SK-N-SH (cell line): ENCODE results near the gene RGS7. TPM values are rescaled to one million over a fixed set of nuclear protein-coding genes. Genes with fewer than 3 reads are reported as not detected.

Experiments
- CTCF ChIA-PET: fragments of 300-600, 350-600 bp; formaldehyde crosslinking; extraction: SDS; loops from one replicate; lab custom pipeline; 2021; lab: Yijun Ruan, JAX
- POLR2A ChIA-PET: fragments of 350-600 bp; sonication (Branson Sonifier 250); formaldehyde crosslinking; extraction: SDS; loops from one replicate; lab custom pipeline; 2020; ENCODE audit warnings: antibody characterized with exemption, inconsistent platforms; lab: Yijun Ruan, JAX
- DNase-seq: peaks from one replicate; pipeline ENCODE4 v3.0.0; 2012
- H2AFZ ChIP-seq: fragments of 200-600 bp; sonication (generic); 2 replicates; pipeline ENCODE4 v1.8.1; 2016; ENCODE audit warnings: antibody characterized with exemption, mild to moderate bottlenecking, low read depth
- H3F3A ChIP-seq: fragments of 200-600 bp; sonication (generic); replicated peaks from 2 replicates; pipeline ENCODE3; 2016; ENCODE audit warnings: antibody characterized with exemption, mild to moderate bottlenecking; ENCODE audit not compliant: insufficient read depth
- H3K27ac ChIP-seq, 2 experiments: fragments of 200-500 bp in 1 of 2; fragments of 200-600 bp in 1 of 2; sonication (Bioruptor generic) in 1 of 2; sonication (generic), shearing (Covaris generic) in 1 of 2; 2 replicates each; pipeline versions ENCODE4 v1.5.1 to v1.6.1; 2014 to 2016; ENCODE audit warnings: low read depth in 2 of 2, inconsistent platforms in 1 of 2, low read length in 1 of 2, mild to moderate bottlenecking in 1 of 2, mixed read lengths in 1 of 2
- H3K27me3 ChIP-seq: fragments of 200-600 bp; sonication (generic), shearing (Covaris generic); 2 replicates; pipeline ENCODE4 v1.6.1; 2016; ENCODE audit warnings: mixed run types; ENCODE audit not compliant: insufficient read depth
- H3K36me3 ChIP-seq, 2 experiments: fragments of 200-500 bp in 1 of 2; fragments of 200-600 bp in 1 of 2; sonication (Bioruptor generic) in 1 of 2; sonication (generic) in 1 of 2; replicated peaks in 1 of 2; 2 replicates each; pipeline versions ENCODE3 to v1.5.1; 2014 to 2016; ENCODE audit warnings: low read length in 1 of 2, mild to moderate bottlenecking in 1 of 2; ENCODE audit not compliant: insufficient read depth in 2 of 2, control insufficient read depth in 1 of 2
- H3K4me1 ChIP-seq, 2 experiments: fragments of 200-500 bp in 1 of 2; fragments of 200-600 bp in 1 of 2; sonication (Bioruptor generic) in 1 of 2; sonication (generic), shearing (Covaris generic) in 1 of 2; 2 replicates each; pipeline versions ENCODE4 v1.5.1 to v1.6.1; 2014 to 2016; ENCODE audit warnings: low read depth in 1 of 2, low read length in 1 of 2, mixed run types in 1 of 2; ENCODE audit not compliant: insufficient read depth in 2 of 2, control insufficient read depth in 1 of 2
- H3K4me2 ChIP-seq: fragments of 200-600 bp; sonication (generic), shearing (Covaris generic); 2 replicates; pipeline ENCODE4 v1.6.1; 2017; ENCODE audit warnings: mixed run types
- H3K4me3 ChIP-seq, 2 experiments: fragments of 200-500 bp in 1 of 2; fragments of 200-600 bp in 1 of 2; sonication (Bioruptor generic) in 1 of 2; sonication (generic), shearing (Covaris generic) in 1 of 2; 2 replicates each; pipeline versions ENCODE4 v1.5.1 to v1.8.1; 2014 to 2016; ENCODE audit warnings: low read depth in 2 of 2, inconsistent platforms in 1 of 2, low read length in 1 of 2, mild to moderate bottlenecking in 1 of 2, mixed read lengths in 1 of 2, moderate library complexity in 1 of 2
- H3K79me2 ChIP-seq: fragments of 200-600 bp; sonication (generic); 2 replicates; pipeline ENCODE4 v1.8.1; 2017; ENCODE audit warnings: mild to moderate bottlenecking; ENCODE audit not compliant: insufficient read depth
- H3K9ac ChIP-seq: fragments of 200-600 bp; sonication (generic); 2 replicates; pipeline ENCODE4 v1.6.1; 2017; ENCODE audit warnings: mixed run types
- H3K9me2 ChIP-seq: fragments of 200-600 bp; sonication (generic); 2 replicates; pipeline ENCODE4 v1.6.1; 2017; ENCODE audit warnings: mixed run types
- H3K9me3 ChIP-seq: fragments of 200-600 bp; sonication (generic); 2 replicates; pipeline ENCODE4 v1.6.1; 2017; ENCODE audit warnings: mixed run types, mild to moderate bottlenecking, moderate library complexity
- H4K20me1 ChIP-seq: fragments of 200-600 bp; sonication (generic); 2 replicates; pipeline ENCODE4 v1.6.1; 2017; ENCODE audit warnings: mild to moderate bottlenecking, mixed run types; ENCODE audit not compliant: insufficient read depth
- EP300 ChIP-seq, 2 experiments: IDR thresholded peaks; 2 replicates each; pipeline versions ENCODE4 v1.4.0 to v1.6.1; 2012; ENCODE audit warnings: borderline replicate concordance in 1 of 2, low read depth in 1 of 2, low read length in 1 of 2
- EZH2phosphoT487 ChIP-seq: fragments of 200-600 bp; sonication (generic); IDR thresholded peaks from 2 replicates; pipeline ENCODE4 v1.6.1; 2017; ENCODE audit warnings: low read depth, mixed run types, mild to moderate bottlenecking, antibody characterized with exemption, moderate library complexity, borderline replicate concordance
- FOXJ3 ChIP-seq: sonication (generic); formaldehyde crosslinking; IDR thresholded peaks from 2 replicates; pipeline ENCODE4 v1.5.1; 2020; ENCODE audit warnings: mild to moderate bottlenecking, missing genetic modification reagents
- GABPA ChIP-seq: IDR thresholded peaks from 2 replicates; pipeline ENCODE4 v1.4.0; 2012; ENCODE audit warnings: low read depth, mild to moderate bottlenecking
- MEF2A ChIP-seq: IDR thresholded peaks from 2 replicates; pipeline ENCODE4 v1.4.0; 2012; ENCODE audit warnings: low read depth, borderline replicate concordance
- MXI1 ChIP-seq: IDR thresholded peaks from 2 replicates; pipeline ENCODE4 v1.6.1; 2012; ENCODE audit warnings: mild to moderate bottlenecking, low read depth, low read length, improper control_type of control experiment
- NFIC ChIP-seq: IDR thresholded peaks from 2 replicates; pipeline ENCODE4 v1.4.0; 2012; ENCODE audit warnings: borderline replicate concordance
- RCOR1 ChIP-seq: fragments of 150-350 bp; IDR thresholded peaks from 2 replicates; pipeline ENCODE4 v1.6.1; 2017; ENCODE audit warnings: antibody characterized with exemption, low read length
- RFX5 ChIP-seq: IDR thresholded peaks from 2 replicates; pipeline ENCODE4 v1.6.1; 2012; ENCODE audit warnings: mild to moderate bottlenecking, improper control_type of control experiment, low read length
- TAF1 ChIP-seq: IDR thresholded peaks from 2 replicates; pipeline ENCODE4 v1.6.1; 2012; ENCODE audit warnings: low read depth, mild to moderate bottlenecking, low read length, moderate library complexity, borderline replicate concordance
- TEAD4 ChIP-seq: IDR thresholded peaks from 2 replicates; pipeline ENCODE4 v1.4.0; 2012; ENCODE audit warnings: mild to moderate bottlenecking, borderline replicate concordance; ENCODE audit not compliant: insufficient read depth
- YY1 ChIP-seq: IDR thresholded peaks from 2 replicates; pipeline ENCODE4 v1.4.0; 2012; ENCODE audit warnings: low read depth, mild to moderate bottlenecking
- WGBS: methylation state at CpG from one replicate; pipeline ENCODE4 v1.1.6; 2017; ENCODE audit warnings: low lambda C conversion rate; 5-methylcytosine and 5-hydroxymethylcytosine counted together
- polyA plus RNA-seq, 3 experiments: library from polyadenylated mRNA; depleted of rRNA; stranded (reverse); fragments of >200 nt; gene quantifications; 2 replicates each; pipeline ENCODE4 v1.2.3, GENCODE V29; 2012
- TF ChIP-seq, protein P1 (sequence below): IDR thresholded peaks from 2 replicates; pipeline ENCODE4 v1.4.0; 2012; ENCODE audit warnings: low read depth, borderline replicate concordance
- TF ChIP-seq, protein P2 (sequence below): IDR thresholded peaks from 2 replicates; pipeline ENCODE4 v1.4.0; 2012; ENCODE audit warnings: low read depth
- TF ChIP-seq, protein P3 (sequence below): IDR thresholded peaks from 2 replicates; pipeline ENCODE4; 2012
- TF ChIP-seq, protein P4 (sequence below): fragments of 150-350 bp; IDR thresholded peaks from 2 replicates; pipeline ENCODE4 v1.6.1; 2016; ENCODE audit warnings: mild to moderate bottlenecking, low read depth, low read length
- TF ChIP-seq, protein P5 (sequence below): fragments of 150-350 bp; IDR thresholded peaks from 2 replicates; pipeline ENCODE4 v1.6.1; 2017; ENCODE audit warnings: antibody characterized with exemption, low read length, low read depth, borderline replicate concordance

Gene RGS7
- polyA plus RNA-seq, 1 of the 3 experiments (the other 2 are of a cell fraction): 0.36 TPM

DNA sequence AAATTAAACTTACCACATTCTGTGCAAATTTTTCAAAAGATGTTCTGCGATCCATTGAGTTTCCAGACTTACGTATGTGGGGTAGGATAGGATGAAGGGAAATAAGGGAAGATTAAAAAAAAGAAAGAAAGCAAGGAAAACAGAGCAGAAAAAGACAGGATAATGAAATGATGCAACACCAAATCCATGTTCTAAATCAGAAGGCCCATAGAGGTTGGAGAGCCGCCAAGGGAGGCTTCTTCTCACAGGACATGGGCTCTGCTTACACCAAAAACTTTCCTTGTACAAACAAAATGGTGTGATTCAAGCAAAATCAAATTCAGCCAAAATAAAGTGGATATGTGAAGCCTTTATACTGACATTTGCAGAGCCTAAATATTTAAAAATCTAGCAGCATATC, 555.6 kb downstream of the RGS7 start:
- DNase-seq: no peak
- Histone ChIP-seq H3K36me3 (no peaks in the 10 kb centered on the region), H3K27ac (no peak overlapping the region), H2AFZ (no peak overlapping the region), H3K9ac (no peak overlapping the region), H3K4me2 (no peak overlapping the region), H4K20me1 (no peaks in the 10 kb centered on the region), H3F3A (peaks cover 25% of the 10 kb centered on the region), H3K9me3 (no peaks in the 10 kb centered on the region), H3K9me2 (no peaks in the 10 kb centered on the region), H3K79me2 (no peaks in the 10 kb centered on the region), H3K4me3 (no peak overlapping the region), H3K4me1 (peaks cover 2 to 21% of the 10 kb centered on the region in 2 experiments; a peak in 2 of 4 replicates), H3K27me3 (no peaks in the 10 kb centered on the region)
- CTCF ChIA-PET: no interaction called here
- TF ChIP-seq GABPA (no peak), TEAD4 (no peak), TAF1 (no peak), FOXJ3 (CRISPR knock-in tag) (no peak), MEF2A (no peak), MXI1 (no peak), EZH2phosphoT487 (no peak), EP300 (IDR thresholded peaks at IDR 0.05; ENCODE audit: borderline replicate concordance in 1 of 2, low read depth in 1 of 2, low read length in 1 of 2) (no peak), RCOR1 (no peak), YY1 (no peak), NFIC (no peak), RFX5 (no peak)
- TF ChIP-seq, protein P1, sequence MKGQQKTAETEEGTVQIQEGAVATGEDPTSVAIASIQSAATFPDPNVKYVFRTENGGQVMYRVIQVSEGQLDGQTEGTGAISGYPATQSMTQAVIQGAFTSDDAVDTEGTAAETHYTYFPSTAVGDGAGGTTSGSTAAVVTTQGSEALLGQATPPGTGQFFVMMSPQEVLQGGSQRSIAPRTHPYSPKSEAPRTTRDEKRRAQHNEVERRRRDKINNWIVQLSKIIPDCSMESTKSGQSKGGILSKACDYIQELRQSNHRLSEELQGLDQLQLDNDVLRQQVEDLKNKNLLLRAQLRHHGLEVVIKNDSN: no peak
- TF ChIP-seq, protein P2, sequence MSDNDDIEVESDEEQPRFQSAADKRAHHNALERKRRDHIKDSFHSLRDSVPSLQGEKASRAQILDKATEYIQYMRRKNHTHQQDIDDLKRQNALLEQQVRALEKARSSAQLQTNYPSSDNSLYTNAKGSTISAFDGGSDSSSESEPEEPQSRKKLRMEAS: no peak
- TF ChIP-seq, protein P3, sequence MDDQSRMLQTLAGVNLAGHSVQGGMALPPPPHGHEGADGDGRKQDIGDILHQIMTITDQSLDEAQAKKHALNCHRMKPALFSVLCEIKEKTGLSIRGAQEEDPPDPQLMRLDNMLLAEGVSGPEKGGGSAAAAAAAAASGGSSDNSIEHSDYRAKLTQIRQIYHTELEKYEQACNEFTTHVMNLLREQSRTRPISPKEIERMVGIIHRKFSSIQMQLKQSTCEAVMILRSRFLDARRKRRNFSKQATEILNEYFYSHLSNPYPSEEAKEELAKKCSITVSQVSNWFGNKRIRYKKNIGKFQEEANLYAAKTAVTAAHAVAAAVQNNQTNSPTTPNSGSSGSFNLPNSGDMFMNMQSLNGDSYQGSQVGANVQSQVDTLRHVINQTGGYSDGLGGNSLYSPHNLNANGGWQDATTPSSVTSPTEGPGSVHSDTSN: no peak
- TF ChIP-seq, protein P4, sequence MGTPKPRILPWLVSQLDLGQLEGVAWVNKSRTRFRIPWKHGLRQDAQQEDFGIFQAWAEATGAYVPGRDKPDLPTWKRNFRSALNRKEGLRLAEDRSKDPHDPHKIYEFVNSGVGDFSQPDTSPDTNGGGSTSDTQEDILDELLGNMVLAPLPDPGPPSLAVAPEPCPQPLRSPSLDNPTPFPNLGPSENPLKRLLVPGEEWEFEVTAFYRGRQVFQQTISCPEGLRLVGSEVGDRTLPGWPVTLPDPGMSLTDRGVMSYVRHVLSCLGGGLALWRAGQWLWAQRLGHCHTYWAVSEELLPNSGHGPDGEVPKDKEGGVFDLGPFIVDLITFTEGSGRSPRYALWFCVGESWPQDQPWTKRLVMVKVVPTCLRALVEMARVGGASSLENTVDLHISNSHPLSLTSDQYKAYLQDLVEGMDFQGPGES: no peak
- TF ChIP-seq, protein P5, sequence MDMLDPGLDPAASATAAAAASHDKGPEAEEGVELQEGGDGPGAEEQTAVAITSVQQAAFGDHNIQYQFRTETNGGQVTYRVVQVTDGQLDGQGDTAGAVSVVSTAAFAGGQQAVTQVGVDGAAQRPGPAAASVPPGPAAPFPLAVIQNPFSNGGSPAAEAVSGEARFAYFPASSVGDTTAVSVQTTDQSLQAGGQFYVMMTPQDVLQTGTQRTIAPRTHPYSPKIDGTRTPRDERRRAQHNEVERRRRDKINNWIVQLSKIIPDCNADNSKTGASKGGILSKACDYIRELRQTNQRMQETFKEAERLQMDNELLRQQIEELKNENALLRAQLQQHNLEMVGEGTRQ: no peak
- WGBS: 95% methylated on average over 3 of the region's 3 CpGs
- POLR2A ChIA-PET: no interaction called here
